HL-60 (cell line): ENCODE data around the gene CTNND2.

Experiments
- CTCF ChIP-seq: IDR thresholded peaks from one replicate; pipeline ENCODE4 v1.5.1; 2011; ENCODE audit warnings: low read length, control low read depth, inconsistent platforms; ENCODE audit not compliant: insufficient read depth
- GABPA ChIP-seq: IDR thresholded peaks from 2 replicates; pipeline ENCODE4 v1.6.1; 2012; ENCODE audit warnings: low read depth
- POLR2AphosphoS5 ChIP-seq: IDR thresholded peaks from 2 replicates; pipeline ENCODE4 v1.6.1; 2012; ENCODE audit warnings: low read depth
- REST ChIP-seq: IDR thresholded peaks from 2 replicates; pipeline ENCODE4 v1.6.1; 2012; ENCODE audit warnings: low read depth; ENCODE audit not compliant: insufficient replicate concordance
- SPI1 ChIP-seq: IDR thresholded peaks from 2 replicates; pipeline ENCODE4 v1.6.1; 2012; ENCODE audit warnings: low read depth, mild to moderate bottlenecking, borderline replicate concordance

- no peak for TF ChIP-seq REST
- TF ChIP-seq CTCF = no peak
- no peak for TF ChIP-seq SPI1
- no peak for TF ChIP-seq POLR2AphosphoS5
- no peak for TF ChIP-seq GABPA
These were observed 820.1 kb downstream of the CTNND2 start for GRCh38 chr5:11084111-11084510.
